GM12872 (cell line): ENCODE measurements around the gene DTL.

Source experiments
- CTCF ChIP-seq: IDR thresholded peaks from 3 replicates; pipeline ENCODE4 v1.5.1; 2011; ENCODE audit warnings: low read depth, mild to moderate bottlenecking, low read length, moderate library complexity; ENCODE audit not compliant: insufficient read depth

DTL gene

DNA sequence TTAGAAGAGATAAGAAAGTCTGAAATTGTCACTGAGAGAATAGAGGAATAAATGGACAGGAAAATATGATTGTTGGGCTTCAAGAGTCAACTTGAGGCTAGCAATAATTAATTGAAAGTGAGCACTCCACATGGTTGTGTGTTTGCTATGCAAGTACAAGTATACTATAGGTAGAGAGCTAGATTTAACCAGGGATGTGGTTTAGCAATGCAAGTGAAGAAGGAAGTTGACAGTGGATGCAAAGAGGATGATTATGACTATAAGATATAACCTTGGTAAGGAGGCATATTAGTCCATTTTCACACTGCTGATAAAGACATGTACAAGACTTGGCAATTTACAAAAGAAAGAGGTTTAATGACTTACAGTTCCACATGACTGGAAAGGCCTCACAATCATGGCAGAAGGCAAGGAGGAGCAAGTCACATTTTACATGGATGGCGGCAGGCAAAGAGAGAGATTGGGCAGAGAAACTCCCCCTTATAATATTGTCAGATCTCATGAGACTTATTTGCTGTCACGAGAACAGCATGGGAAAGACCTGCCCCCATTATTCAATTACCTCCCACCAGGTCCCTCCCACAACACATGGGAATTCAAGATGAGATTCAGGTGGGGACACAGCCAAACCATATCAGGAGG, 47.3 kb downstream of the DTL start:
- TF ChIP-seq CTCF = no peak

DNA sequence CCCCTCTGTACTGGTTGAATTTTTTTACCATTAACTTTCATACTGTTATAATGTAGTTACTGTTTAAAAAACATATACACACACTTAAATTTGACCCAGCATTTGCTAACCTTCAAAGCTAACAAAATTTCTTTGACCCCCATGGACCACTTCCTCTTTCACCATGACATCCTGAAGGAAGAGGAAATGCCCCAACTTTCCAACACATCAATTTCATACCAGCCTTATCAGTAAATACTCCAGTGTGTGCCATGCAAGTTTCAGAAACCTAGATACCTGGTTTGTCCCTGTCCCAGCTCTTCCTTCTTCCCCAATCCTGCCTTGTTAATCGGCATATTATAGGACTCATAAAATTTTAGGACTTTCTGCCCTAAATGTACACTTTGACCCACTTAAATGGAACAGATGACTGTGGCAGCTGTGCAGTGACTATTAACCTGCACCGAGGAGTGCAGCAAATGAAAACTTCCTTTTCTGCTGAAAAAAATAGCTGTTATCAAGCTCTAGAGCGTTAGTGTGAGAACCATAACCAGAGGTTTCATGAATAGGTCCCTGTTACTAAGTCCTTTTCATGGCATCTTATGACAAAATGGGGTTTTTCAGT, 54.1 kb downstream of the DTL start:
- no peak for TF ChIP-seq CTCF

- TF ChIP-seq CTCF = no peak
These were observed 56.0 kb downstream of the DTL start for GRCh38 chr1:212091438-212092121.

DNA sequence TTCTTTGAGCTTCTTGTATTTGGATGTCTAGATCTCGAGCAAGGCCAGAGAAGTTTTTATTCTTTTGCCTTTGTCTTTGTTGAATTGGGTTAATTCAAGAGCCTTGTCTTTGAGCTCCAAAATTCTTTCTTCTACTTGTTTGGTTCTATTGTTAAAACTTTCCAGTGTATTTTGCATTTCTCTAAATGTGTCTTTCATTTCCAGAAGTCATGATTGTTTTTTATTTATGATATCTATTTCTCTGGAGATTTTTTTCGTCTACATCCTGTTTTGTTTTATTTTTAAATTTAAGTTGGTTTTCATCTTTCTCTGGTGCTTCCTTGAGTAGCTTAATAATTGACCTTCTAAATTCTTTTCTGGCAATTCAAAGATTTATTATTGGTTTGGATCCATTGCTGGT, 61.8 kb downstream of the DTL start:
- no peak for TF ChIP-seq CTCF

GRCh38 chr1:212098310-212098709, 62.8 kb downstream of the DTL start:
- TF ChIP-seq CTCF = no peak

GRCh38 chr1:212098771-212099170, 63.2 kb downstream of the DTL start:
- no peak for TF ChIP-seq CTCF

DNA sequence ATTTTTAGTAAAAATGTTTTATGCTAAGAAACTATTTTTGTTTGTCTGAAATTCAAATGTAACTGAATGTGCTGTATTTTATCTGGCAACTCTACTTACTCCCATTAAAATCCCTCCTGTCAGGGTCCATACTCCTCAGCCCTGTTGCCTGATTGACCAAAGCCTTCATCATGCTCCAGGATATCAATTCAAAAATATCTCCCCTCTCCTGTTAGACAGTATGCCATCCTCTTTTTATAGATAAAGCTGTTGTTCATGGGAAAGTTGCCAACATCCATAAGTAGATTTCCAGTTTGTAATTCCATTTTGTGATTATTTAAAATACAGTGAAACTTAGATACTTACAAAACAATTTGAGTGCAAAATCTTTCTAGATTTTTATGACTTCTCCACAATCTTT, 65.7 kb downstream of the DTL start:
- TF ChIP-seq CTCF = no peak
